Measurements from ENCODE around the gene RALB.

DNA sequence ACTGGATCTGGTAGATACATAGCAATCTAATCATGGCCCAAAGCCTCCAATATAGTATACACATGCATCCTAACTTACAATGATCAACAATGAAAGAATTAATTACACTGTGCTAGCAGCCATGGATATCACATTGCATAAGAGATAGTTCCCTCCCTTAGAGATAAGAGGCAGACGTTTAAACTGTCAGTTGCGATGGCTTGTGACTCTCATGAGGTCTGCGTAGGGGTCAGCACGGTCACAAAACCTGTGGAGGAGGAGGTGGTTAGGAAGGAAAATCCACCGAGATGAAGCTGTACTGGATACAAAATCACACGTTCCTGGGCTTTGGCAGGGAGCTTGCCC lies 800 bp upstream of the RALB start:
- TF ChIP-seq POLR2A (IDR thresholded peaks at IDR 0.05), result no peak
- TF ChIP-seq, protein P1, sequence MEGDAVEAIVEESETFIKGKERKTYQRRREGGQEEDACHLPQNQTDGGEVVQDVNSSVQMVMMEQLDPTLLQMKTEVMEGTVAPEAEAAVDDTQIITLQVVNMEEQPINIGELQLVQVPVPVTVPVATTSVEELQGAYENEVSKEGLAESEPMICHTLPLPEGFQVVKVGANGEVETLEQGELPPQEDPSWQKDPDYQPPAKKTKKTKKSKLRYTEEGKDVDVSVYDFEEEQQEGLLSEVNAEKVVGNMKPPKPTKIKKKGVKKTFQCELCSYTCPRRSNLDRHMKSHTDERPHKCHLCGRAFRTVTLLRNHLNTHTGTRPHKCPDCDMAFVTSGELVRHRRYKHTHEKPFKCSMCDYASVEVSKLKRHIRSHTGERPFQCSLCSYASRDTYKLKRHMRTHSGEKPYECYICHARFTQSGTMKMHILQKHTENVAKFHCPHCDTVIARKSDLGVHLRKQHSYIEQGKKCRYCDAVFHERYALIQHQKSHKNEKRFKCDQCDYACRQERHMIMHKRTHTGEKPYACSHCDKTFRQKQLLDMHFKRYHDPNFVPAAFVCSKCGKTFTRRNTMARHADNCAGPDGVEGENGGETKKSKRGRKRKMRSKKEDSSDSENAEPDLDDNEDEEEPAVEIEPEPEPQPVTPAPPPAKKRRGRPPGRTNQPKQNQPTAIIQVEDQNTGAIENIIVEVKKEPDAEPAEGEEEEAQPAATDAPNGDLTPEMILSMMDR (IDR thresholded peaks at IDR 0.05), result no peak
- TF ChIP-seq POLR2AphosphoS5 (IDR thresholded peaks at IDR 0.05), result no peak
- TF ChIP-seq EP300 (IDR thresholded peaks at IDR 0.05), result no peak

Measured in upper lobe of left lung (tissue), 4 donors.